DLD1 (cell line): ENCODE measurements around the gene RPRM.
"Not testable (repeated sequence)": the region's sequence is repeated elsewhere in the genome, so short reads cannot be mapped to it uniquely, and the experiment has no call there.

ENCODE experiments used
- in situ Hi-C: cut with HindIII; loops from 2 replicates; pipeline ENCODE4 v1.10.0; 2017; ENCODE audit warnings: low sequenced_read_pairs

The RPRM gene

GRCh38 chr2:153461453-153461852 lies 17.1 kb downstream of the RPRM start:
- in situ Hi-C loops: no loop called here

DNA sequence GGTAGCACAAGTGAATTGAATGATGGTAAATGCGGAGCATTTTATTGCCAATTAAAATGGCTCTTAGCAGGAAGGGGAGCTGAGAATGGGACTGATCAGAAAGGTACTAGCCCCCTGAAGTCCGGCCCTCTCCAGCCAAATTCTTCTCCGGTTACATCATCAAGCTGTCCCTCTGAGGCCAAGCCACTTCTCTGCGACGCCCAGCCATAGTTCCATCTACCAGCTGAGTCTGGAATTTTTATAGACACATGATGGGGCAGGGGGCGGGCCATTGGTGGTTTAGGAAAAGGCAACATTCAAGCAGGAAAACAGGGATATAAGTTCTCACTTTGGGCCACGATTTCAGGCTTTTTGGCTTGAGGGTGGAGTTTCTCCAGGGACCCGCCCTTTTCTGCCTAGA lies 22.7 kb downstream of the RPRM start:
- in situ Hi-C loops: no loop called here

- in situ Hi-C loops: no loop called here
Observed at GRCh38 chr2:153455403-153455802, 23.2 kb downstream of the RPRM start.

GRCh38 chr2:153451611-153452010 lies 27.0 kb downstream of the RPRM start:
- in situ Hi-C loops: no loop called here

GRCh38 chr2:153443106-153443505 lies 35.5 kb downstream of the RPRM start:
- in situ Hi-C loops: no loop called here

DNA sequence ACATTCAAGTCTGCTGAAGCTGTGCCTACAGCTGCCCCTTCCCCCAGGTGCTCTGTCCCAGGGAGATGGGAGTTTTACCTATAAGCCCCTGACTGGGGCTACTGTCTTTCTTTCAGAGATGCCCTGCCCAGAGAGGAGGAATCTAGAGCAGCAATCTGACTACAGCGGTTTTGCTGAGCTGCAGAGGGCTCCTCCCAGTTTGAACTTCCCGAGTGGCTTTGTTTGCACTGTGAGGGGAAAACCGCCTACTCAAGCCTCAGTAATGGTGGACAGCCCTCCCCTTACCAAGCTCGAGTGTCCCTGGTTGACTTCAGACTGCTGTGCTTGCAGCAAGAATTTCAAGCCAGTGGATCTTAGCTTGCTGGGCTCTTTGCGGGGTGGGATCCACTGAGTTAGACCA lies 35.9 kb downstream of the RPRM start:
- in situ Hi-C loops: not testable (repeated sequence)

DNA sequence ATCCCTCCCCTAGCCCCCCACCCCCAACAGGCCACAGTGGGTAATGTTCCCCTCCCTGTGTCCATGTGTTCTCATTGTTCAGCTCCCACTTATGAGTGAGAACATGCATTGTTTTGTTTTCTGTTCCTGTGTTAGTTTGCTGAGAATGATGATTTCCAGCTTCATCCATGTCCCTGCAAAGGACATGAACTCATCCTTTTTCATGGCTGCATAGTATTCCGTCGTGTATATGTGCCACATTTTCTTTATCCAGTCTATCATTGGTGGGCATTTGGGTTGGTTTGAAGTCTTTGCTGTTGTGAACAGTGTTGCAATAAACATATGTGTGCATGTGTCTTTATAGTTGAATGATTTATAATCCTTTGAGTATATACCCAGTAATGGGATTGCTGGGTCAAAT lies 38.5 kb downstream of the RPRM start:
- in situ Hi-C loops: not testable (repeated sequence)

GRCh38 chr2:153433403-153433802 lies 45.2 kb downstream of the RPRM start:
- in situ Hi-C loops: no loop called here

DNA sequence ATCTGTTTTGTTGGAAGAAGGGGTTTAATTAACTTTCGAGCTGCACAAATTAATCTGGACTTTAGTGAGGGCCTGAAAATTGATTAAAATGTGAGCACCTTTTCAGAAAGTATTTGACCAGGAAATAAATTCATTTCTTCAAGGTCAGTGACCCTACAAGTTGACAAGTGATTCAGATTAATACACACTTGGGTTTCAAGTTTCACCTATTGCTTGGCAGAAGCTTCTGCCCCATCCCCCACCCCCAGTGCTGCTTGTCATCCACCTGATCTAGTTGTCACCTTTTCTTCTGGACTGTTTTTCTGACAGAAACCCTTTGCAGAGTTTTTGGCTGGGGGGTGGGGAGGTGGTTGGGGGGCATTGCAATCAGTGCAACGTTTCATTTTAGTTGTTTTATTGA lies 46.2 kb downstream of the RPRM start:
- in situ Hi-C loops: no loop called here

GRCh38 chr2:153431114-153431513 lies 47.4 kb downstream of the RPRM start:
- in situ Hi-C loops: no loop called here
